Fibroblast of skin of back (primary cell): Measurements from ENCODE around the gene PPFIBP2. TPM values are rescaled to one million over a fixed set of nuclear protein-coding genes. Genes with fewer than 3 reads are reported as not detected.

Source experiments
- DNase-seq: peaks from one replicate; pipeline ENCODE4 v3.0.0-alpha.2; 2013
- polyA plus RNA-seq, 2 experiments: library from polyadenylated mRNA; unstranded; fragments of 120-200 nt; gene quantifications; one replicate each; pipeline ENCODE4 v1.2.1, GENCODE V29; 2013; ENCODE audit not compliant: insufficient read length in 2 of 2

The PPFIBP2 gene
- polyA plus RNA-seq (2013, experiment 1 of 2; ENCODE audit: insufficient read length) = 28.5 TPM
- 39.7 TPM for polyA plus RNA-seq (2013, experiment 2 of 2; ENCODE audit: insufficient read length)

DNA sequence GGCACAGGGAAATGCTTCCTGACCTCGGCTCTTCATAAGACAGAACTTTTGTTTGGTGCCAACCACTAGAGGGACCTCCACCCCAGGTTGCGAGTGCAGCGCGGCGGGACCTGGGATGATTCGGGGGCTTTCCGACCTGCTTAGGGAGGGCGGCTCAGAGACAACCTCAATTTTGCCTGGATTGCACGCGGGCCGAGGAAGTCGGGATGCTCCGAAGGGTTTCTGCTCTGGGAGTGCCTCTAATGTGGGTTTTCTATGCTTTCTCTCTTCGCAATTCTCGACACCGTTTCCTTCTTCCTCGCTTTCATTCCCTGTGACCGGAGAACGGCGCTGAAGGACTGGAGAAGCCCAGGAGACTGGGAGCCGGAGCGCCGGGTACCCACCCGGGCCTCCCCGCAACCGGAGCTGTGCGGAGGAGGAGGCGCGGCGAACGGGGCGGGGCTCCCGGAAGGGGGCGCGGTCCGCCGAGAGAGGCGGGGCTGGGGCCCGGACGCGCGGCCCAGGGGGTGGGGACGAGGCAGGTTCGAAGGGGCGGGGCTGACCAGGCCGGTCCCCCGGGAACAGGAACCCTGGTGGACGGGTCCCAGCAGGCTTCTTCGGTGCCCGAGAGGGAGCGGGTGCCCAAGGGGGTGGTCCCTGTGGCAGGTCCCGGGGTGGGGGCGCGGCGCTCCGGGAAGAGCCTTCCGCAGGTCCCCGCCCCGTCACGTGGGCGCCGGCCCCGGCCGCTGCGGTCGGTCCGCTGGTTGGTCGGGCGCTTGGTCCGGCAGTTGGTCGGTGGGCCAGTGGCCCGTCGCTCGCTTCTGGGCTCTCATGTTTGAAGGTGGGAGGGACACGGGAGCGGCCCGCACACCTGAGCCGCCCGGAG is at the start of gene PPFIBP2:
Gene PPFIBP2 (plus strand): TSS at position 766 of the 865 bp plus-strand sequence. CDS start 35,477 bp downstream, outside the sequence.
- DNase-seq = peak; percentile 68

DNA sequence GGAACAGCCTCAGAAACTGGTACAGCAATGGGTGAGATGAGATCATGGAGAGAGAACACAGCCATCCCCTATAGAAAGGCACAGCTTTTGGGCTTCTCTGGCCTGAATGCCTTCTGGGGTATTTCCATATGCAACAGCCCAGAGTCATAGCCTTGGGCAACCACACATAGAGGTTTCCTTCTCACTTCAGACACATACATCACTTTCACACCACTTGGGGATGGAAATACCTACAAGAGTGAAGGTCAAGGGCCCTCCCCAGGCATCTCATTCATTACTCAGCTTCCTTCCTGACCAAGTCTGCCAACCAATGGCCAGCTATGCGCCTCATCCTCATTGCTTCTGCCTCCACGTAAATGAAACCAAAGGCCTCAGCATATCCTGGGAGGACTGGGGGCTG is 46.1 kb upstream of the PPFIBP2 start:
- no peak for DNase-seq

DNA sequence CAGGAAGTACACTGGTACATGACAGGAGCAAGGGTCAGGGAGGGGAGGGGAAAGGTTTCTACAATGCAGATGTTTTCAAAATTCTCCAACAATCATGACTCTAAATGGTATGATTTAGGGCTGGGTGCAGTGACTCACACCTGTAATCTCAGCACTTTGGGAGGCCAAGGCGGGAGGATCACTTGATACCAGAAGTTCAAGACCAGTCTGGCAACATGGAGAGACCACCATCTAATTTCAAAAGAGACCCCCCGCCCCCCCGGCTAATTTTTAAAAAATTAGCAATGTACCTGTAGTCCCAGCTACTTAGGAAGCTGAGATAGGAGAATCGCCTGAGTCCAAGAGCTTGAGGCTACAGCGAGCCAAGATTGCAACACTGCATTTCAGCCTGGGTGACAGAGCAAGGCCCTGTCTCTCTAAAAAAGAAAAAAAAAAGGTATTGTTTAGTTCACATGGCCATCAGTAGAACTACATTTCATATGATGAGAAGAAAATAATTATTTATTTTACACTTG is 44.4 kb upstream of the PPFIBP2 start:
- no peak for DNase-seq

DNA sequence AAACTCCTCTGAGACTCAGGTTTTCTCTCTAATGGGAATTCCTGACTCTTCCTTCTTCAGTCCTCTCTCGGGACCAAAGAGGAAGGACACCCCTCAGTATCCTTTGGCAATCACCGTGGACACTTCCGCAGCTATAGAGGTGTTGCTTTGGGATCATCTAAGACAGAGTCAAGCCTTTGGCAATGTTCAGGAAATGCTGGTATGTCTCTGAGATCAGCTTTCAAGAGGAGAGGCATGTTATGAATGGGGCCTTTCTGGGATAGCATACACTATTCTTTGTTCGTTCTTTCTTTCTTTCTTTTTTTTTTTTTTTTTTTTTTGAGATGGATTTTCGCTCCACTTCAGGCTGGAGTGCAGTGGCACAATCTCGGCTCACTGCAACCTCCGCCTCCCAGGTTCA is 42.7 kb upstream of the PPFIBP2 start:
- no peak for DNase-seq

DNA sequence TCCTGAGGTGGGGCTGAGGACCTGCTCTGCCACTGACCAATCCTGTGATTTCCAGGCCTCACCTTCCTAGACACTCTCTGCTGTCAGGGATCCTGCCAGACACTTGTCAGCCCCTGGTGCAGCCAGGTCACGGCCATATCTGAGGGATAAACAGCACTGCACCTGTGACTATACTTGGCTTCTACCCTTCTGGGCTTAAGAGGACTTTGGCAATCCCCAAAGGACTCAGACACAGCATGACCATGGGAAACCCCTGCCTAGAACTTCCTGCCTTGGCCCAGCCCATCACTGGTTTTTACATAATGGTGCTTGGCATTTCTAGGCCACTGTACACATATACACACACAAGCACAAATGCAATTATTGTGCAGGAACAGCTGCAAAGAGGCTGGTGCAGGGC is 40.1 kb upstream of the PPFIBP2 start:
- DNase-seq = no peak

DNA sequence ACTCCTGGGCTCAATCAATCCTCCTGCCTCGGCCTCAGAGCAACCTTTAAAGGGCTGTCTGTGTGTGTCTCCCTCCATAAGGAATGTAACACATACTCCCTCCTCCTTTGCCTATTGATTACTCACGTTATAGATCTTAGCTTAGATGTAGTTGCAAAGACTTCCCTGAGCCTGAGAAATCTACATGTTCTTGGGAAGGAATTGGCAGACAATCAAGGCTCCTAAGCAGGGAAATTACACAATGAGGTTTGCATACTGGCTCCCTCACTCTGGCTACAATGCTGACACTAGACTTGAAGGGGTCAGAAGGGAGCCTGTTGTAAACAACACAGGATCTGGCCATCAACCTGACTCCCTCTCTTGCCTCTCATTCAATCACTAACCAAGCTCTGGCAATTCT is 33.7 kb upstream of the PPFIBP2 start:
- DNase-seq = no peak

DNA sequence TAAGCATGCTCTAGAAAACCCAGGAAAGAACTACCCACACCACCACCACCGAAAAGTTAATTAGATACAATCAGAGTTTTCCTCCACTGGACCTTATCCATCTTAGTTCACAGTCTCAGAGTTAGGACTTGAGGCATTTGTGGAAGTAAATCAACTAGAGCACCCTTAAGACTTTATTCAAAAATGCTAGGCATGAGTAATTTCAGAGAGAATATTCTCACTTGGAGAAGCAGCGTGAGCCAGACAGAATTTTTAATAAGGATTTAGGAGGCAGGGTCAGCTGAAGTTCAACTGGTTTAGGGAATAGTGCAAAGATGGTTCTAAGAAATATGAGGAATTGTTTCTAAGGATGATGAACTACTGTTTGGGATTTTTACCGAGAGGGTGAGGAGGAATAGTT is 29.7 kb upstream of the PPFIBP2 start:
- no peak for DNase-seq

DNA sequence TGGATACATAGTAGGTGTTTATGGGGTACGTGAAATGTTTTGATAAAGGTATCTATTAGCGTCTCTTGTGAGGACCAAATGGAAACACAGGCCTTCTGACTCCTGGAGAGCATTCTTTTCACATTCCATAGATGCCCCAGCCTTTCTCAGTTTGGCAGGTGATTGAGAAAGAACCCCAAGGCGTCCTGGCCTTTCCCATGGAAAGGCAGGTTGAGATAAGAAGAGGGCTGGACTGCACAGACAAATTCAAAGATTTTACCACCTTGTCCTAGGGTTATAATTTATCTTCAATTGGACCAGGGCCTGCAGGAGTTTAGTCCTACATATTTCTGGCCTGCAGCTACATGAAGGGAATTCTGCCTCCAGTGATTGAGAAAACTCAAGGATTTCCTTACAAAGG is 29.2 kb upstream of the PPFIBP2 start:
- DNase-seq = no peak

DNA sequence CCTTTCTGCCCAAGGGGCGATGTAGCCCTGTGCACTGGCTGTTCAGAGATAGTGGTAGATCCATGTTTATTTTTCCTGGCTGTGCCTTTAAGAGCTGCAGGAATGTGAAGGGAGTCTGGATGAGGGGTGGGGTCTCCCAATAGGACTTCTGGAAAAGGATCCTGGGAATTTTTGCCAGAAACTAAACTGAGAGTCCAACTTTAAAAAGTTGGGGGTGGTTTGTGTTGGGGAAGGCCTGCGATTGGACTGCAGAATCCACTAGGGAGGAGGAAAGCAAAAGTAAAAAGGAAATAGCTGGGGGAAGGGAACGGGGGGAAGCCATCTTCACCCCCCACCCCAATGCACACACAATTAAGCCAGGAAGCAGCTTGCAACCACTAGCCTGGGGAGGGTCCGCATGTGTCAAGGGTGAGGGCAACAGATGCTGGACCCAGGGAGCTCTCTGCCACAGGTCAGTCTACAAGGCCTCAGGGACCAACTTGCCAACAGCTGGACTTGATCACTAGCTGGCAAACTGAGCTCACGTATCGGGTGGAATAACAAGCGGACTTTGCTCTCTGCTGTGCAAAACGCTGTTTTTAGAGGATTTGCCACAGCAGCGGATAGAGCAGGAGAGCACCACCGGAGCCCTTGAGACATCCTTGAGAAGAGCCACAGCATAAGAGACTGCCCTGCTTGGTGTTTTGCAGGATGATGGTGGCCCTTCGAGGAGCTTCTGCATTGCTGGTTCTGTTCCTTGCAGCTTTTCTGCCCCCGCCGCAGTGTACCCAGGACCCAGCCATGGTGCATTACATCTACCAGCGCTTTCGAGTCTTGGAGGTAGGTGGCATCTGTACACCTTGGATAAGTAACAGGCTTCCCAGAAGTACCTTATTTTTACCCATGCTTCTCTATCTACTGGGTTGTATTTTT is 28.4 kb upstream of the PPFIBP2 start, which contains the start of gene OLFML1:
Gene OLFML1 (plus strand): TSS at position 321 of the 912 bp plus-strand sequence. CDS start 370 bp downstream, at position 691.
- peak; percentile 57 for DNase-seq

DNA sequence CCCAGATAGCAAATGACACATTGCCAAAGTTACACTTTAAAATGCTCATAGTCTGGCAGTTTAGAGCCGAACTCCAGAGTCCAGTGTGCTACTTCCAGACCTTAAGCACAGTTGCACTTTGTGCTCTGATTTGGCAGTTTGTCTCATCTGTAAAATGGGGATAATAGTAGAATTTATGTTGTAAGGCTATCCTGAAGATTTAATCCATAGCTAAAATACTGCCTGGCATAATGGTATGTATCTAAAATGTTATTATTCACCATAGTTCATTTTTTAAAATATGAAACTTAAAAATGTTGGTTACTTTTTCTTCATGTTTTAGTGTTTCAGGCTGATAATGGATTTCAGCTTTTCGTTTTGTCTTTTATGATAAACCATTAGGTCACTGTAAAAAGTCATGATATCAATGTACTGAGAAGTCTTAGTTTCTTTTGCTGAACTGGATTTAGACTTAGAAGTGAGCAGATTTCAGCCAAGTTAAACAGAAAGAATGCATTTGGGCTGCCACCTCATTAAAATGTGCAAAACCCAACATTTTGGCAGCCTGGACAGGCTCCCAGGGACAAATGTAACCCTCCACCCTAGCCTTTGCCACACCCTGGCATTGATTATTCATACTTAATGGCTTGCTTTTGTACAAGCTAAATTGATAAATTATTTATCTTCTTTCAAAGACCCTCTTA is 27.6 kb upstream of the PPFIBP2 start:
- no peak for DNase-seq

DNA sequence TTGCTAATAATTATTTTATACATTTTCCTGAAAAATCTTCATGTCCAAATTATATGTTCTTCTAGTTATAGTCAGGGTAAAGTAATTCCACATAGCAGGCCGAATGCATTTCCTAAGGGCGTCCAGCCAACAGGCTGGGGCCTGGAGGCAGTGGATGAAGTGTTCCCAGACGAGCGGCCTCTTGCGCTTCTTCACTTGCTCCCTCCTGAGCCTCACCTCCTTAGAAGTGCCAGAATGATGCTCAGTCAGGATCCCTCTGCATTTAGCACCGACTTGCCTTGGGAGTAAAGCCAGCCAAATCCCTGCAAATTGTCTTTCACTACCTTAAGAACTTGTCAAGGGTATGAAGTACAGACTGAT is 27.0 kb upstream of the PPFIBP2 start:
- peak; percentile 22 for DNase-seq

DNA sequence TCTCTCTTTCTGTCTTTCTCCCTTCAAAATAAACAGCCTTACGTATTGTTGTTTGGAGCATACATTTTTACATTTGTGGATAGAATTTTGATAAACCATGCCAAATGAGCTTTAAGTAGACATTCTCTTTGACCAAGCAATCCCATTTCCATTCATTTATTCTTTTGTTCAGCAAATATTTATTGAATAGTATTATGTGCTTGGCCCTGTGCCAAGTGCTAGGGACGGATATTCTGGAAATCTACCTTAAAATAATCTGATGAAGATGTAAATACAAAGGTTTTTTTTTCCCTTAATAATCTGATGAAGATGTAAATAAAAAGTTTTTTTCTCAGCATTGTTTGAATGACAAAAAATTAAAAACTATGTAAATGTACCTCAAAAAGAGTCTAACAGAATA is 26.4 kb upstream of the PPFIBP2 start:
- DNase-seq = no peak

DNA sequence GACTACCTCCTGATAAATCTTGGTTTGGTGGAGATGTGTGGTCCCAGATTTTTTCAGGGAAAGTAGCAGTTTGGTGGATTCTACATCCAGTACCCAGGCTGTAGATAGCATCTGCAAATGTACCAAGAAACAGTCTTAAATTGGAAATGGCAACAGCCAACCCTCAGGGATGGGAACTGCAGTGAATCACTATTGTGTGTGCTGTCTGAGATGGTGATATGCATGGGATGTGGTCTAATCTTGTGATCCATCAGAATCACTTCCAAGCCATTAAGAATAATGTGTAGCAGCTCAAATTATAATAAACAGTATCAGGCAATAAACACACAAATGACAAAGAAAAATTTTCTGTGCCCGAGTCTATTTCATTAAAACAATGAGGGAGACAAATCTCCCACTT is 25.1 kb upstream of the PPFIBP2 start:
- no peak for DNase-seq

DNA sequence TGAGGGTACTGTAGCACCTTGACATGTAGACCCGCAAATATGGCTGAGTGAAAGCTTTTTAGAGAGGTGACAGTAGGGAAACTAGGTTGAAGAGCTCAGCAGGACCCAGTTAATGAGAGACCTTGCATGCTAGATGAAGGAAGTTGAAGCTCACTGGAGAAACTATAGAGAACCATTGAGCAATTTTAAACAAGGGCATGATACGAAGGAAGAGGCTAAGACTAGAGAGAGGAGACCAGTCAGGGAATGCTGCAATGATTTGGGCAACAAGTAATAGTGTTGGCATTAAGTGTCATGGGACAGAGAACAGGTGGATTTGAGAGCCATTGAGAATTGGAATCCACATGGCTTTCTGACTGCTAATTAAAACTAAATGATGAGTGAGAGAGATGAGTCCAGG is 24.4 kb upstream of the PPFIBP2 start:
- no peak for DNase-seq

DNA sequence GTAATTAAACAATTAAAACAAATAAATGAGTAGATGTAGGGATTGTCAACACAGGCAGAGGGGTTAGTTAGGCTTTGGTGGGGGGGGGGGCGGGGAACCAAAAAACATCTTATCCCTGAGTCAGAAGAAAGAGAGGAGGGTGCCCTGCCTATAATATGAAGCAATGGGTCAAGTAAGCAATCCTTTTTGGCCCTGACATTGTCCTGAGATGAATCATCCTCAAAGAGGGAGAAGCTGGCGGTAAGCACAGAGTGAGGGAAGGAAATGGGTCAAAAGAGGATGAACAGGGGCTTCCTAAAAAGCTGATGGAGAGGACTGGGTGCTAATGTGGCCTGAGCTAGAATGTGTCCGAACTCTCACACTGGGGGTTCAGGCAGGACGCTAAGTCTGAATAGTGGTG is 23.7 kb upstream of the PPFIBP2 start:
- DNase-seq = peak; percentile 75

DNA sequence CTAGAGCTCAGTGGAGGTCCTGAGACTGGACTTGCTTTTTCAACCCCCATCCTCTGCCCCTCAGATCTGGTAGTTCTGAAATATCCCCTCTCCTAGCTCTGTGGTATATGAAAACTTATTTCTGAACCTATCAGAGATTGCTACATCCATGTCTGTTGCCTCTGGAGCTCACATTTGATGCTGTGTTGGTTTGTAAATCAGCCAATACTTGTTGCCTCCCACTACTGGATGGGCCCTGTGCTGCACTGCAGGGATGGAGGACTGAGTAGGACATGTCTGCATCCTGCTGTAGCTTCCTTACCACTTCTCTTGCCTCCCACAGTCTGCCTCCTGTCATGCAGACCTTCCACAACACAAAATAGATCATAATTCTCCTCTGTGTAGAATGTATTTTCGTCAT is 23.3 kb upstream of the PPFIBP2 start:
- DNase-seq = no peak

DNA sequence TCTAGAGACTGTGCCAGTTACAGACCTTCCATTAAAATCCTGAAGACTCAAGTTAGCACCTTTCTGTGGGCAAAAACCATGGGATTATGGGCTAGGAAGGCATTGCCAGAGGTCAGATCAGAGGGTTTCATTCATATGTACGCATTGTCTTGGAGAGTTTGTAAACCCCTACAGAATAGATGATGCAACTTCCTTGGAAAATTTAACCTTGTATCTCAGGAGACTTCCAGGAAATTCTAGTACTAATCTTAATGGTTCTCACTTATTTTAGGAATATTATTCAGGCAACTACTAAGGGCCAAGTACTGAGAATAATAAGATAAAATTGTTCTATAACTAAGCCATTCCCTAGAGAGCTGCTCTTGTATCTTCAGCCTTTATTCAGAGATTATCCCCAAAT is 21.5 kb upstream of the PPFIBP2 start:
- no peak for DNase-seq

DNA sequence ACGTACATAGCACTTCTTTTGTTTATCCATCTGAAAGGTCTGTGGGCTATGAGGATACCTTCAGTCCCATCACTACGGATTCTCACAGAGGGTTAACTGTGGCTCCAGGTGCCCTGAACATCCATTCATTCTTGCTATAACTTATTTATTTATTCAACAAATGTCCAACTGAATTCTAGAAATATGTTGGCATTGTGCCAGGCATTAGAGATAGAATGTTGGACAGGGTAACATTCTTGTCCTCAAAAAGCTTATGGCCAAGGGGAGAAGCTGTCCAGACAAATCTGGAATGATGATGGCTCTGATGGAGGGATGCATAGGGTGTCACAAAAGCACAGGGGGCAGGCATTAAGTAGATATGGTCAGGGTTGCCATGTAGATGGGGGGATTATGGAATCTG is 20.1 kb upstream of the PPFIBP2 start:
- no peak for DNase-seq

DNA sequence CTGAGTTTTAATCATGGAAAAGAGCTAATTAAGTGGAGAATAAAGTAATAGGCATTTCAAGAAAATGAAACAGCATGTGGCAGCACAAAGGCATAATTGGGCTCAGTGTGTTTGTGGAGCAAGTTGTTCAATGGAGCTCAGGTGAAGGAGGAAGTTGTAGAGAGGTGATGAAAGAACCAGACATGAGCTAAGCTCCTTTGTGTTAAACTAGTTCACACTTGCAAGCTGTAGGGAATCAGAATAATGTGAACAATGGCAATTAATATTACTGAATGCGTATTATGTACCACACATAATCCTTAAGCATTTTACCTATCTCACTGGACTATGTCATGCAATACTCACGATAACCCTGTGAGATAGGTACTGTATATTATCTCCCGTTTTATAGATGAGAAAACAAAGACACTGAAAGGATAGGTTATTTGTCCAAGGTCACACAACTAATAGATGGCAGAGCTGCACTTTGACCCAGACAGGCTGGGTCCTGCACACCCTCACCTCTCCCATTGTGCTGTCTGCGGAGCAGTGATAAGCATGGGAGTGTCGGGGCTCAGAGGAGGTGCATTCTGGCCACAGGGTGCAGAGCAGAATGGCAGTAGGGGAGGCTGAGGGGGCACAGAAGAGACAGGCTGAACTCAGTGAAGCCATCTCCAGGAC is 19.6 kb upstream of the PPFIBP2 start:
- no peak for DNase-seq

DNA sequence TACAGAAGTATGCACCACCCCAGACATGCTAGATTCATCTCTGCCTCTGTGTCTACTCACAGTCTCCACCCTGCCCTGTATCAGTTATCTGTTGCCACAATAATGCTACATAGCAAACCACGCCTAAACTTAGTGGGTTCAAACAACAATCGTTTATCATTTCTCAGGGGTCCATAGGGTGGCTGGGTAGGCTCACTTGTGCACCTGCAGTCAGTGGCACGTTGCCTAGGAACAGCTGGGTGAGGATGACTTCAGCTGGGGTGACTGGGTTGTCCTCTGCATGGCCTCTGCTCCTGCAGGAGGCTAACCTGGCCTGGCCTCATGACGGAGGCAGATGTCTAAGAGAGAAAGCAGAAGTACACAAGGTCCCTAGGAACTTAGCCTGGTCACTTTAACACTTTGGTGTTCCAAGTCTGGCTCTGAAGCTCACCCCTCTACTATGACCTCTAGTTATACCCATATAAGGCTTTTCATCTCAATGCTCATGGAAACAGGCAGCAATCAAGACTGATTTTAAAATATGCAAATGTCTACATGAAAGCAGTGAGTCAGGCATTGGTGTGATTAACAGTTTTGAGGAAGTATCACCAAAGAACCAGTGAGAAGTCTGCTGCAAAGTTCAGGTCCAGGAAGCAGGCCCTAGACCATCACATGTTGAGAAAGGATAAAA is 17.8 kb upstream of the PPFIBP2 start:
- DNase-seq = no peak

DNA sequence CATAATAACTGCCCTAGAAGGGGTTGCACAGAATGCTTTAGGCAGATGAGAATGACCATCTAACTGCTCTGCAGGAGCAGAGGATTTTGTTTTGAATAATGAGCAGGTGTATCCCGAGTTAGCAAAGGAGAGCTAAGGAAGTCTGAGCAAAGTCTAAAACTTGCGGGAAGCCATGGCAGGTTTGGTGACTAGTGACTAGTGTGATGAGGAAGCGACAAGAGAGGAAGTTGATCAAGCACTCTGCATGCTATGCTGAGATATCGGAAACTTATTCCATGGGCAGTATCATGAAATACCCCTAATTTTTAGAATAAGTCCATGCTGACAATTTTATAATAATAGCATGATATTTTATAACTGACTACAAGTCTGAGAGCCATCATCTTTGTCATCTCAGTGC is 15.6 kb upstream of the PPFIBP2 start:
- DNase-seq = no peak
